ENCODE results near the gene SNX20.

The SNX20 gene, protein sequence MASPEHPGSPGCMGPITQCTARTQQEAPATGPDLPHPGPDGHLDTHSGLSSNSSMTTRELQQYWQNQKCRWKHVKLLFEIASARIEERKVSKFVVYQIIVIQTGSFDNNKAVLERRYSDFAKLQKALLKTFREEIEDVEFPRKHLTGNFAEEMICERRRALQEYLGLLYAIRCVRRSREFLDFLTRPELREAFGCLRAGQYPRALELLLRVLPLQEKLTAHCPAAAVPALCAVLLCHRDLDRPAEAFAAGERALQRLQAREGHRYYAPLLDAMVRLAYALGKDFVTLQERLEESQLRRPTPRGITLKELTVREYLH

DNA sequence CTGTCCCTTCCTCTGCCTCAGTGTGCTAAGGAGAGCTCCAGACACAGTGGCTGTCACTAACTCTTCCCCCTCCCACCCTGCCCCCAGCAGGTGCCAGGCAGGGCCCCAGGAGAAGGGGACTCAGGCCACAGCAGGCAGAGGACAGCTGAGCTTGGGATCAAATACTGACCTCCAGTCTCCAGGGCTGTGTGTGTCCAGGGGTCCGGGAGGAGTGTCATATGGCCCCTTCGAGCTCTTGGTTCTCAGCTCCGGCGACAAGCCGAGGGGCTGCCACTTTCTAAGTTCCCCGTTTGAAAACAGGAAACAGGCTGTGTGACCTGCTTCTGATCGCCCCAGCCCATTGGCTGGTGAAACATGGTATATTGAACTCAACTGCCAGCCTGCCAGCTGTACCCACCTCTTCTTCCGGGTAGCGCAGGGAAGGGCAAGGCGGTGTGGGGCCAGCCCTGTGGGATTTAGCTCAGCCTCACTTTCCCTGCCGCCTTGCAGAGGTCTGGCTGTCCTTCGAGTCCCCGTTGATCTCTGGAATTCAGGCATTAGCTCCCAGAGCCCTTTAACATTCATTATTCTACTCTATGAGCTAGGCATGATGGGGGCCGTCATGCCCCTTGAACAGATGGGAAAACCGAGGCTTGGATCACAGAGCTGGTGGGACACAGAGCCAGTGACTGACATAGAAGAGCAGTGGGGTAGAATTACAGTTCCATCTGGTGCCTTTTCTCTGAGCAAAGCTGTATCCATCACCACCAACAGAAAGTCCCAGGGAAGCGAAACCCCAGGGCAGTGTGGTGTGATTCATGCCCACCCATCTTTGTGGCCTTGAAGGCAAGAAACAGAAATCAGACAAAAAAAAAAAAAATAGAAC, at the start of gene SNX20:
SNX20 (minus strand) TSS at position 292 of the 865 bp plus-strand sequence. CDS start 3,786 bp downstream, outside the sequence.
- DNase-seq: peak; percentile 69 to 74

GRCh38 chr16:50724306-50724705, 43.2 kb upstream of the SNX20 start:
- DNase-seq: no peak

GRCh38 chr16:50722960-50723359, 41.8 kb upstream of the SNX20 start:
- DNase-seq: no peak

GRCh38 chr16:50722405-50722737, 41.3 kb upstream of the SNX20 start:
- DNase-seq: no peak

GRCh38 chr16:50721549-50722404, 40.7 kb upstream of the SNX20 start:
- no peak for DNase-seq

DNA sequence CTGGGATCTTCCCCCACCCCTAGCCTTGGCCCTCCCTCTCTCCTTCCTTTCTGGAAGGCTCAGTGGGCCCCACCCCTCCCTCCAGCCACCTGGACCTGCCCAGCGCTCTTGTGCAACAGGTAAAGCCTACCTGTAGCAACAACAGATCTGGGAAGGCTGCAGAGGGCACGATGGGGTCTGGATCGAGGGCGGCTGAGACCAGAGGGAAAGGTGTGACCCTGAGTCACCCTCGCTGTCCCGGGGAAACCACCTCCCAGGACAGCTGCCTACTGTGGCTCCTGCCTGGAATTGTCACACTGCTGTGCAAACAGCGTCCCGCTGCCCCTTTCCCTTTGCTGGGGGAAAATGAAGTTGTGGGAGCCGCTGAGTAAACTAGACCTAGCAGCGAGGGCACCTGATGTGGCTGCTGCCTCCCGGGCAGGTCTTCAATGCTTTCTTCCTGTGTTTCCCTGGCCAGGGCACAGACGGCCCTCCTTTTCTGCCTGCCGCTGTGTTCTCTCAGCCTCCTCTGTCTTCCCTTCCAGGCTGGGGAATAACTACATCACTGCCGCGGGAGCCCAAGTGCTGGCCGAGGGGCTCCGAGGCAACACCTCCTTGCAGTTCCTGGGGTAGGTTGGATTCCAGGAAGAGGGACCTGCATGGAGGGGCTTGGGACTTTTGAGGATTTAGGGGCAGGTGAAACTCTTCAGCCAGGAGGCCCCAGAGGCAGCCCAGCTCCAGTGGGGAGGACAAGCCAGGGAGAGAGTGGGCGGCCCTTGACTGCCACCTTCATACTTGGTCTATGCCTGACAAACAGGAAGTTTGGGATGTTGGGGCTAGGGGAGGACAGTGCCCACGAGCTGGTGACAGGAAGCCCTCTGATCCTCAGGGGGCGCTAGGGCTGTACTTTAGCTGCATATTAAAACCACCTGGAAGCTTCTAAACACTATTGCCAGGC, 38.6 kb upstream of the SNX20 start:
- no peak for DNase-seq

GRCh38 chr16:50718761-50719400, 37.8 kb upstream of the SNX20 start:
- DNase-seq: no peak

DNA sequence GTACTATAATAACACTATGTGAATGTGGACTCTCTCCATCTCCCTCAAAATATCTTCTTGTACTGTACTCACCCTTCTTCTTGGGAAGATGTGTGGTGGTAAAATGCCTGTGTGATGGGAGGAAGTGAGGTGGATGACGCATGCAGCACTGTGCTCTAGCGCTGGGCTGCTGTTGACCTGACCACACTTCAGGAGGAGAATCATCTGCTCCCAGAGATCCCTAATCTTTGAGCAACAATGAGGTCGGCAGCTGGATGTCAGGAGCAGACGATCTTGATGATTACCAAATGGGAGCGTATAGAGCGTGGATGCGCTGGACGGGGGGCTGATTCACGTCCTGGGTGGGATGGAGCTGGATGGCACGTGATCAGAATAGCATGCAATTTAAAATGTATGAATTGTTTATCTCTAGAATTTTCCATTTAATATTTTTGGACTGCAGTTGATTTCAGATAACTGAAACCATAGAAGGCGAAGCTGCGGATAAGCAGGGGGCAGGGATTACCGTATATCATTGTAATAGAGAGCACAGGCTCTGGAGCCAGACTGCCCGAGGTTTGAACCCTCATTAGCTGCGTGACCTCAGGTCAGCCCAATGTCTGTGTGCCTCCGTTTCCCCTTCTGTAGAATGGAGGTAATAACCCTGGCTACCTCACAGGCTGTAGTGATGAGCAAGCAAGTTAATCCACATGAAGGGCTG, 37.1 kb upstream of the SNX20 start:
- no peak for DNase-seq

GRCh38 chr16:50717494-50717893, 36.4 kb upstream of the SNX20 start:
- DNase-seq: no peak

- no peak for DNase-seq
These were observed 36.0 kb upstream of the SNX20 start for GRCh38 chr16:50717091-50717490.

DNA sequence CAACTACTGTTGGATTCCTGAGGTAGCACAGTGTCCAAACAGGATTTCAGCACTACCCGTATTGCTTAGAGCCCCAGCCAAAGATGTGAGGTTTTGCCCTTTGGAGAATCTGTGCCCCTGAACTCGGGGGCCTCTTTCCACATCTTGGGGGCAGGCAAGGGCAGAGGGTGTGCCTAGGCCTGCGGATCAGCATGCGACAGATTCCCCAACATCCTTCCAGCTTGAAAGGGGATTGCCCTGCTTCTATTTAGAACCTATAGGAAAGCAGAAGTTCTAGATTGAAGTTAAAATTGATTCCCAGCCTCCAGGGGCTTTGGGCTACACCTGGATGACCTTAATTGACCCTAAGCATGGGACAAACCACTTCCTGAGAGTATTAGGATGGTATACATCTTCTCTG, 31.8 kb upstream of the SNX20 start:
- DNase-seq: no peak

DNA sequence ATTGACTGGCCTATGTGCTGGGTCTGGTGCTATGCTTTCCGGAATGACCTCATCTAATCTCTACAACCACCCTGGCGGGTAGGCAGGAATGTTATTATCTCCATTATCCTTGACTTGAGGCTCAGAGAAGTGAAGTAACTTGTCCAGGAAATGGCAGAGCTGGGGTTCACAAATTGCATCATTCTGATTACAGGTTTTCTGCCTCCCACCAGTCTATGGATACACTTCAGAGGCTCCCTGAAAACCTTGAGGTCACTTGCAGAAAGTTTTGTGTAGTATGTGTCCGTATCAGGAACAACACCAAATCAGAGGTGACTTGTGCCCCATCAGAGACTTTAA, 31.4 kb upstream of the SNX20 start:
- DNase-seq: no peak

GRCh38 chr16:50711862-50712559, 30.9 kb upstream of the SNX20 start:
- no peak for DNase-seq

DNA sequence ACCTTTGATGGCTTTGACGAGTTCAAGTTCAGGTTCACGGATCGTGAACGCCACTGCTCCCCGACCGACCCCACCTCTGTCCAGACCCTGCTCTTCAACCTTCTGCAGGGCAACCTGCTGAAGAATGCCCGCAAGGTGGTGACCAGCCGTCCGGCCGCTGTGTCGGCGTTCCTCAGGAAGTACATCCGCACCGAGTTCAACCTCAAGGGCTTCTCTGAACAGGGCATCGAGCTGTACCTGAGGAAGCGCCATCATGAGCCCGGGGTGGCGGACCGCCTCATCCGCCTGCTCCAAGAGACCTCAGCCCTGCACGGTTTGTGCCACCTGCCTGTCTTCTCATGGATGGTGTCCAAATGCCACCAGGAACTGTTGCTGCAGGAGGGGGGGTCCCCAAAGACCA, 29.9 kb upstream of the SNX20 start:
- no peak for DNase-seq

DNA sequence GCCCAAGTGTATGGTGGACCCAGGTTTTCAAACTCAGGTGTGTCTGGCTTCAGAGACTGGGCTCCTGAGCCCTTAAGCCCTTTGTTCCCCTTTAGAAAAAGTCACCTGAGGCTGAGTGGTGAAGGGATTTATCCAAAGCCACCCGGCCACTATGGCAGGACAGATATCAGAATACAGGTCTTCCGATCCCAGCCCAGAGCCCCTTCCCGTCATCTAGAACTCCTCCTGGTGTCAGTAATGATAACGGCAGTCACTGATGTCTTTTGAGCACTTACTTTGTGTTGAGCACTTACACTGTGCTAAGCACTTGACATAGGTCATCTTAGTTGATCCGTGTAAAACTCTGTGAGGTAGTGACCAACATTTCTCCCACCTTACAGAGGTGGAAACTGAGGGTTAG, 28.9 kb upstream of the SNX20 start:
- no peak for DNase-seq

GRCh38 chr16:50709061-50709684, 28.1 kb upstream of the SNX20 start:
- no peak for DNase-seq

GRCh38 chr16:50708373-50709060, 27.4 kb upstream of the SNX20 start:
- peak; percentile 57 to 62 for DNase-seq

DNA sequence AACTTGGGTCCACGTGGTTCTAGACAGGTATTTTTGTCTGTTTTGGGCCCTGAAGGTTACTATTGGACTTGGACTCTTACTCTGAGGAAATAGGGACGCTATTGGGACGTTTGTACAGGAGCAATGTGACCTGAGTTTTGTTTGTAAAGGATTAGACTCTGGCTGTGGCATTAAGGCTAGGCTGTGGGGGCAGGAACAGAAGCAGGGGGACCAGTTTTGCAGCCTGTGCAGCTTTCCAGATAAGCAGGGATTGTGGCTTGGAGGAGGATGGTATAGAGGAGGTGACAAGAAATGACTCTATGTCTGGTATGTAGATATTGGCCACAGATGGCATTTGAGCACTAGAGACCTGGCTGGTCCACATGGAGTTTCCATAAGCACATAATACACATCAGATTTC, 25.1 kb upstream of the SNX20 start:
- no peak for DNase-seq

- no peak for DNase-seq
These were observed 24.5 kb upstream of the SNX20 start for GRCh38 chr16:50705436-50706110.

Measured in activated T-cell treated with anti-CD3 and anti-CD28 coated beads, Interleukin-2, amount 50 U/mL, for 48 hours (primary cell).